ENCODE data around the gene RAPGEF1.
A peak's percentile ranks its signal among the peaks of the same experiment; 100 is the strongest.

Gene RAPGEF1

DNA sequence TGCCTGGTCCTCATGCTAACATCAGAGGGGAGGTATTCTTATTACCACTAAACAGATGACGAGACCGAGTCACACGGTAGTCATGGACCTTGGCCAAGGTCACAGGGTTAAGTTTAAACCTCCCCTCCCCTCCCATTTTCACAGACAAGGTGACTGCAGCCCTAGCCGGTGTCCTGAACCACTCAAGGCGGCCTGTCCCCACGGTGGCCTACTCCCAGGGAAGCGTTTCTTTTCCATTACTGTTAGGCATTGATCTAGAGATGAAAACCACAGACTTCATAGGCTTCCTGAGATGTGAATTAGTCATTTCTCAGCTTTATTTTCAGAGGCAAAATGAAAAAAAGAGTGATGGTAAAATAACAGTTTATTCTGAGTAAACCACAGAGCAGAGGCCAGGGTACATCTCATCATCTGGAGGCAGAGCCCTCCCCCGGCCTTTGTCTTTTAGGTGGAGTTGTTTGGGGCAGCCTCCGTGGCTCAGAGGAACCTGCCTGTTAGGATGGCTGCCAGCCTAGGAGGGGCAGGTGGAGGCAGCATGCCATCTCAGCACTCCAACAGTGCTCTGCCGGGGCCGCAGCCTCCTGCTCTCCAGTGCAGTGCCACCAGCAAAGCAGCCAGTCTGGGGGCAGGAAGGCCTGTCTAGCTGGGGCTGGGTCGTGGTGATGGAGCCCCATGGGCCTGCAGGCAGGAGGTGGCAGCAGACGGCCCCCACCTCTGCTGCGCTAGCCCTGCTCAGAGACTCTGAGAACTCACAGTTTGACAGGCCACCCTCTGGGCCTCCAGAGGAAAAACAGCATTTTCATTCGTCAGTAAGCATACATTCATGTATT is 71.2 kb downstream of the RAPGEF1 start:
- ChIA-PET CTCF (interaction anchor here (0.6 to 1.3 kb wide), 6 partner anchors 43 to 475 kb away, joined by 3 read pairs; no protein-coding TSS in a partner anchor), POLR2A (no interaction called here)
- TF ChIP-seq ZIC2 (tag by site-specific recombination; IDR thresholded peaks at IDR 0.05) (peak; percentile 99), GLIS1 (tag by site-specific recombination; IDR thresholded peaks at IDR 0.05) (peak; percentile 98), ZNF324 (tag by site-specific recombination; IDR thresholded peaks at IDR 0.05) (no peak), ZNF792 (tag by site-specific recombination; IDR thresholded peaks at IDR 0.05) (no peak), ZNF596 (tag by site-specific recombination; IDR thresholded peaks at IDR 0.05) (no peak), WT1 (tag by site-specific recombination; IDR thresholded peaks at IDR 0.05) (0 out of 2 replicates have a peak, but pooled peaks have one; percentile 27), SP2 (tag by site-specific recombination; IDR thresholded peaks at IDR 0.05) (no peak), GLIS2 (tag by site-specific recombination; IDR thresholded peaks at IDR 0.05) (peak; percentile 52; the same call in 1 of the 2 replicates), ZNF426 (tag by site-specific recombination; IDR thresholded peaks at IDR 0.05) (no peak)
- TF ChIP-seq, protein P1, sequence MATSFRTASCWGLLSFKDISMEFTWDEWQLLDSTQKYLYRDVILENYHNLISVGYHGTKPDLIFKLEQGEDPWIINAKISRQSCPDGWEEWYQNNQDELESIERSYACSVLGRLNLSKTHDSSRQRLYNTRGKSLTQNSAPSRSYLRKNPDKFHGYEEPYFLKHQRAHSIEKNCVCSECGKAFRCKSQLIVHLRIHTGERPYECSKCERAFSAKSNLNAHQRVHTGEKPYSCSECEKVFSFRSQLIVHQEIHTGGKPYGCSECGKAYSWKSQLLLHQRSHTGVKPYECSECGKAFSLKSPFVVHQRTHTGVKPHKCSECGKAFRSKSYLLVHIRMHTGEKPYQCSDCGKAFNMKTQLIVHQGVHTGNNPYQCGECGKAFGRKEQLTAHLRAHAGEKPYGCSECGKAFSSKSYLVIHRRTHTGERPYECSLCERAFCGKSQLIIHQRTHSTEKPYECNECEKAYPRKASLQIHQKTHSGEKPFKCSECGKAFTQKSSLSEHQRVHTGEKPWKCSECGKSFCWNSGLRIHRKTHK (tag by site-specific recombination; IDR thresholded peaks at IDR 0.05): no peak
- TF ChIP-seq, protein P2, sequence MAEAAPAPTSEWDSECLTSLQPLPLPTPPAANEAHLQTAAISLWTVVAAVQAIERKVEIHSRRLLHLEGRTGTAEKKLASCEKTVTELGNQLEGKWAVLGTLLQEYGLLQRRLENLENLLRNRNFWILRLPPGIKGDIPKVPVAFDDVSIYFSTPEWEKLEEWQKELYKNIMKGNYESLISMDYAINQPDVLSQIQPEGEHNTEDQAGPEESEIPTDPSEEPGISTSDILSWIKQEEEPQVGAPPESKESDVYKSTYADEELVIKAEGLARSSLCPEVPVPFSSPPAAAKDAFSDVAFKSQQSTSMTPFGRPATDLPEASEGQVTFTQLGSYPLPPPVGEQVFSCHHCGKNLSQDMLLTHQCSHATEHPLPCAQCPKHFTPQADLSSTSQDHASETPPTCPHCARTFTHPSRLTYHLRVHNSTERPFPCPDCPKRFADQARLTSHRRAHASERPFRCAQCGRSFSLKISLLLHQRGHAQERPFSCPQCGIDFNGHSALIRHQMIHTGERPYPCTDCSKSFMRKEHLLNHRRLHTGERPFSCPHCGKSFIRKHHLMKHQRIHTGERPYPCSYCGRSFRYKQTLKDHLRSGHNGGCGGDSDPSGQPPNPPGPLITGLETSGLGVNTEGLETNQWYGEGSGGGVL (tag by site-specific recombination; IDR thresholded peaks at IDR 0.05): no peak
- TF ChIP-seq, protein P3, sequence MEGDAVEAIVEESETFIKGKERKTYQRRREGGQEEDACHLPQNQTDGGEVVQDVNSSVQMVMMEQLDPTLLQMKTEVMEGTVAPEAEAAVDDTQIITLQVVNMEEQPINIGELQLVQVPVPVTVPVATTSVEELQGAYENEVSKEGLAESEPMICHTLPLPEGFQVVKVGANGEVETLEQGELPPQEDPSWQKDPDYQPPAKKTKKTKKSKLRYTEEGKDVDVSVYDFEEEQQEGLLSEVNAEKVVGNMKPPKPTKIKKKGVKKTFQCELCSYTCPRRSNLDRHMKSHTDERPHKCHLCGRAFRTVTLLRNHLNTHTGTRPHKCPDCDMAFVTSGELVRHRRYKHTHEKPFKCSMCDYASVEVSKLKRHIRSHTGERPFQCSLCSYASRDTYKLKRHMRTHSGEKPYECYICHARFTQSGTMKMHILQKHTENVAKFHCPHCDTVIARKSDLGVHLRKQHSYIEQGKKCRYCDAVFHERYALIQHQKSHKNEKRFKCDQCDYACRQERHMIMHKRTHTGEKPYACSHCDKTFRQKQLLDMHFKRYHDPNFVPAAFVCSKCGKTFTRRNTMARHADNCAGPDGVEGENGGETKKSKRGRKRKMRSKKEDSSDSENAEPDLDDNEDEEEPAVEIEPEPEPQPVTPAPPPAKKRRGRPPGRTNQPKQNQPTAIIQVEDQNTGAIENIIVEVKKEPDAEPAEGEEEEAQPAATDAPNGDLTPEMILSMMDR (tag by site-specific recombination; IDR thresholded peaks at IDR 0.05): 0 out of 2 replicates have a peak, but pooled peaks have one; percentile 51
- H3K36me3 ChIP-seq (ENCODE audit: control insufficient read depth in 2 of 2, insufficient read depth in 1 of 2, low read length in 2 of 2): no peaks in the 10 kb centered on the region
- no peak overlapping the region for H3K4me3 ChIP-seq (ENCODE audit: low read depth, low read length)
- H3K4me1 ChIP-seq (ENCODE audit: control insufficient read depth, insufficient read depth, low read length): peaks cover 2% of the 10 kb centered on the region; the same call in 1 of the 2 replicates
- H3K27ac ChIP-seq (ENCODE audit: extremely low read depth, low read depth, low read length): 0 out of 2 replicates have a peak overlapping the region, but pooled peaks have one; percentile 5
- no peaks in the 10 kb centered on the region for H3K9me3 ChIP-seq (ENCODE audit: control insufficient read depth, insufficient read depth, low read depth, low read length)

DNA sequence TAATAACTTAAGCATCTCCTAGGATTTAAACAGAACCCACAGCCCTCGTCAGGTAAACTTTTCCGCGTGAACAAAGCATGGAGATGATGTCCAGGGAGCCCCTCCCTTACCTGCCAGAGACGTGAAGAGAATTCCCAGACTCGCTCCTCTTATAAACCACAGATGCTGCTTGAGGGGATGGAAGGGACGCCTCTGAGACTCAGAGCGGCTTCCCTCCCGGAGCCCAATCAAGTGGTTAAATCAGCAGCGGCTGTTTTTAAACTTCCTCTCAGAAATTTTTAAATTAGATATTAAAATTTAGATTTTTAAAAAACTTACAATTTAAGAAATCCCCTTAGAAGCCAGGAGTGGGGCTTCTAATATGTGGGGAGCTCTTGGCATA is 71.8 kb downstream of the RAPGEF1 start:
- H3K27ac ChIP-seq (ENCODE audit: extremely low read depth, low read depth, low read length): no peak overlapping the region
- H3K36me3 ChIP-seq (ENCODE audit: control insufficient read depth in 2 of 2, insufficient read depth in 1 of 2, low read length in 2 of 2): no peaks in the 10 kb centered on the region
- CTCF ChIA-PET: interaction anchor here (0.6 to 1.3 kb wide), 5 partner anchors 43 to 83 kb away, joined by 3 read pairs; no protein-coding TSS in a partner anchor
- H3K4me3 ChIP-seq (ENCODE audit: low read depth, low read length): no peak overlapping the region
- H3K9me3 ChIP-seq (ENCODE audit: control insufficient read depth, insufficient read depth, low read depth, low read length): no peaks in the 10 kb centered on the region
- POLR2A ChIA-PET: no interaction called here
- H3K4me1 ChIP-seq (ENCODE audit: control insufficient read depth, insufficient read depth, low read length): peaks cover 2% of the 10 kb centered on the region; the same call in 1 of the 2 replicates
- TF ChIP-seq ZNF169 (tag by site-specific recombination; IDR thresholded peaks at IDR 0.05) (no peak), ZBTB7A (tag by site-specific recombination; IDR thresholded peaks at IDR 0.05; ENCODE audit: low read depth) (no peak), ZNF768 (tag by site-specific recombination; IDR thresholded peaks at IDR 0.05) (no peak), MYNN (tag by site-specific recombination; IDR thresholded peaks at IDR 0.05; ENCODE audit: borderline replicate concordance) (no peak), ZNF274 (IDR thresholded peaks at IDR 0.05; ENCODE audit: low read length) (no peak), ZNF274 (tag by site-specific recombination; IDR thresholded peaks at IDR 0.05; ENCODE audit: borderline replicate concordance) (no peak), ZNF623 (tag by site-specific recombination; IDR thresholded peaks at IDR 0.05) (no peak)
- TF ChIP-seq, protein P4, sequence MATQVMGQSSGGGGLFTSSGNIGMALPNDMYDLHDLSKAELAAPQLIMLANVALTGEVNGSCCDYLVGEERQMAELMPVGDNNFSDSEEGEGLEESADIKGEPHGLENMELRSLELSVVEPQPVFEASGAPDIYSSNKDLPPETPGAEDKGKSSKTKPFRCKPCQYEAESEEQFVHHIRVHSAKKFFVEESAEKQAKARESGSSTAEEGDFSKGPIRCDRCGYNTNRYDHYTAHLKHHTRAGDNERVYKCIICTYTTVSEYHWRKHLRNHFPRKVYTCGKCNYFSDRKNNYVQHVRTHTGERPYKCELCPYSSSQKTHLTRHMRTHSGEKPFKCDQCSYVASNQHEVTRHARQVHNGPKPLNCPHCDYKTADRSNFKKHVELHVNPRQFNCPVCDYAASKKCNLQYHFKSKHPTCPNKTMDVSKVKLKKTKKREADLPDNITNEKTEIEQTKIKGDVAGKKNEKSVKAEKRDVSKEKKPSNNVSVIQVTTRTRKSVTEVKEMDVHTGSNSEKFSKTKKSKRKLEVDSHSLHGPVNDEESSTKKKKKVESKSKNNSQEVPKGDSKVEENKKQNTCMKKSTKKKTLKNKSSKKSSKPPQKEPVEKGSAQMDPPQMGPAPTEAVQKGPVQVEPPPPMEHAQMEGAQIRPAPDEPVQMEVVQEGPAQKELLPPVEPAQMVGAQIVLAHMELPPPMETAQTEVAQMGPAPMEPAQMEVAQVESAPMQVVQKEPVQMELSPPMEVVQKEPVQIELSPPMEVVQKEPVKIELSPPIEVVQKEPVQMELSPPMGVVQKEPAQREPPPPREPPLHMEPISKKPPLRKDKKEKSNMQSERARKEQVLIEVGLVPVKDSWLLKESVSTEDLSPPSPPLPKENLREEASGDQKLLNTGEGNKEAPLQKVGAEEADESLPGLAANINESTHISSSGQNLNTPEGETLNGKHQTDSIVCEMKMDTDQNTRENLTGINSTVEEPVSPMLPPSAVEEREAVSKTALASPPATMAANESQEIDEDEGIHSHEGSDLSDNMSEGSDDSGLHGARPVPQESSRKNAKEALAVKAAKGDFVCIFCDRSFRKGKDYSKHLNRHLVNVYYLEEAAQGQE (tag by site-specific recombination; IDR thresholded peaks at IDR 0.05): no peak
- TF ChIP-seq, protein P5, sequence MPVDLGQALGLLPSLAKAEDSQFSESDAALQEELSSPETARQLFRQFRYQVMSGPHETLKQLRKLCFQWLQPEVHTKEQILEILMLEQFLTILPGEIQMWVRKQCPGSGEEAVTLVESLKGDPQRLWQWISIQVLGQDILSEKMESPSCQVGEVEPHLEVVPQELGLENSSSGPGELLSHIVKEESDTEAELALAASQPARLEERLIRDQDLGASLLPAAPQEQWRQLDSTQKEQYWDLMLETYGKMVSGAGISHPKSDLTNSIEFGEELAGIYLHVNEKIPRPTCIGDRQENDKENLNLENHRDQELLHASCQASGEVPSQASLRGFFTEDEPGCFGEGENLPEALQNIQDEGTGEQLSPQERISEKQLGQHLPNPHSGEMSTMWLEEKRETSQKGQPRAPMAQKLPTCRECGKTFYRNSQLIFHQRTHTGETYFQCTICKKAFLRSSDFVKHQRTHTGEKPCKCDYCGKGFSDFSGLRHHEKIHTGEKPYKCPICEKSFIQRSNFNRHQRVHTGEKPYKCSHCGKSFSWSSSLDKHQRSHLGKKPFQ (tag by site-specific recombination; IDR thresholded peaks at IDR 0.05): no peak
- TF ChIP-seq, protein P6, sequence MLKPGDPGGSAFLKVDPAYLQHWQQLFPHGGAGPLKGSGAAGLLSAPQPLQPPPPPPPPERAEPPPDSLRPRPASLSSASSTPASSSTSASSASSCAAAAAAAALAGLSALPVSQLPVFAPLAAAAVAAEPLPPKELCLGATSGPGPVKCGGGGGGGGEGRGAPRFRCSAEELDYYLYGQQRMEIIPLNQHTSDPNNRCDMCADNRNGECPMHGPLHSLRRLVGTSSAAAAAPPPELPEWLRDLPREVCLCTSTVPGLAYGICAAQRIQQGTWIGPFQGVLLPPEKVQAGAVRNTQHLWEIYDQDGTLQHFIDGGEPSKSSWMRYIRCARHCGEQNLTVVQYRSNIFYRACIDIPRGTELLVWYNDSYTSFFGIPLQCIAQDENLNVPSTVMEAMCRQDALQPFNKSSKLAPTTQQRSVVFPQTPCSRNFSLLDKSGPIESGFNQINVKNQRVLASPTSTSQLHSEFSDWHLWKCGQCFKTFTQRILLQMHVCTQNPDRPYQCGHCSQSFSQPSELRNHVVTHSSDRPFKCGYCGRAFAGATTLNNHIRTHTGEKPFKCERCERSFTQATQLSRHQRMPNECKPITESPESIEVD (tag by site-specific recombination; IDR thresholded peaks at IDR 0.05): no peak
